Fibroblast of lung (primary cell): ENCODE results near the gene SFMBT2. TPM values are rescaled to one million over a fixed set of nuclear protein-coding genes. Genes with fewer than 3 reads are reported as not detected.
A peak's percentile ranks its signal among the peaks of the same experiment; 100 is the strongest.

ENCODE experiments used
- DNase-seq, 2 donors: peaks; one replicate each; pipeline versions ENCODE4 v3.0.0 to v3.0.0-alpha.2; 2010; ENCODE audit warnings: low read depth in 2 of 2
- H2AFZ ChIP-seq: 2 replicates; pipeline ENCODE4 v1.5.1; 2012; ENCODE audit warnings: low read length, control low read depth, inconsistent platforms
- H3K27ac ChIP-seq: 2 replicates; pipeline ENCODE4 v1.5.1; 2011; ENCODE audit warnings: low read length, control low read depth; ENCODE audit not compliant: insufficient read depth
- H3K27me3 ChIP-seq: 2 replicates; pipeline ENCODE4 v1.5.1; 2011; ENCODE audit warnings: mild to moderate bottlenecking, low read length; ENCODE audit not compliant: control insufficient read depth, insufficient read depth
- H3K36me3 ChIP-seq: 2 replicates; pipeline ENCODE4 v1.5.1; 2011; ENCODE audit warnings: low read length; ENCODE audit not compliant: control insufficient read depth, insufficient read depth
- H3K4me1 ChIP-seq: 2 replicates; pipeline ENCODE4 v1.5.1; 2011; ENCODE audit warnings: low read length; ENCODE audit not compliant: control insufficient read depth, insufficient read depth; ENCODE audit errors: extremely low read depth
- H3K4me2 ChIP-seq: 2 replicates; pipeline ENCODE4 v1.5.1; 2011; ENCODE audit warnings: low read length, control low read depth; ENCODE audit not compliant: insufficient read depth; ENCODE audit errors: extremely low read depth
- H3K4me3 ChIP-seq, 4 experiments: fragments of 200-600 bp in 1 of 4; sonication (generic) in 1 of 4; replicated peaks in 1 of 4; 2 replicates each; pipeline ENCODE4 v1.5.1; 2011 to 2016; ENCODE audit warnings: low read length in 4 of 4, low read depth in 3 of 4, mild to moderate bottlenecking in 3 of 4, control low read depth in 2 of 4, inconsistent platforms in 1 of 4, mixed read lengths in 1 of 4; ENCODE audit not compliant: insufficient read depth in 1 of 4; ENCODE audit errors: control extremely low read depth in 1 of 4
- H3K79me2 ChIP-seq: 2 replicates; pipeline ENCODE4 v1.5.1; 2012; ENCODE audit warnings: mild to moderate bottlenecking, low read length, inconsistent platforms; ENCODE audit not compliant: control insufficient read depth, insufficient read depth
- H3K9ac ChIP-seq: 2 replicates; pipeline ENCODE4 v1.5.1; 2011; ENCODE audit warnings: mild to moderate bottlenecking, low read length, control low read depth; ENCODE audit not compliant: insufficient read depth
- H3K9me3 ChIP-seq: 2 replicates; pipeline ENCODE4 v1.5.1; 2012; ENCODE audit warnings: low read depth, low read length; ENCODE audit not compliant: control insufficient read depth, insufficient read depth
- H4K20me1 ChIP-seq: 2 replicates; pipeline ENCODE4 v1.5.1; 2011; ENCODE audit warnings: low read length; ENCODE audit not compliant: control insufficient read depth, insufficient read depth; ENCODE audit errors: extremely low read depth
- EZH2 ChIP-seq: IDR thresholded peaks from 2 replicates; pipeline ENCODE4 v1.5.1; 2012; ENCODE audit warnings: low read length, control low read depth, mild to moderate bottlenecking; ENCODE audit errors: missing control alignments
- polyA plus RNA-seq, 2 donors: library from polyadenylated mRNA; depleted of rRNA in 1 of 2; stranded (reverse) in 1 of 2; unstranded in 1 of 2; fragments of >200 nt; gene quantifications; 2 replicates each; pipeline ENCODE4 v1.2.1, GENCODE V29; 2011 to 2012; ENCODE audit warnings: missing spikeins in 1 of 2
- total RNA-seq: library from RNA; depleted of rRNA; stranded (reverse); fragments of >200 nt; gene quantifications from 2 replicates; pipeline ENCODE4 v1.2.1, GENCODE V29; 2014
- TF ChIP-seq, protein P1 (sequence below), 2 donors: IDR thresholded peaks in 1 of 2; conservative IDR thresholded peaks in 1 of 2; 1 replicate in 1 of 2; 2 replicates in 1 of 2; pipeline ENCODE4 v1.5.1; 2011 to 2012; ENCODE audit warnings: low read length in 2 of 2, control low read depth in 1 of 2, inconsistent platforms in 1 of 2, low read depth in 1 of 2, mild to moderate bottlenecking in 1 of 2

Gene SFMBT2
- total and polyA plus RNA-seq, 2 donors (not counting 1 experiment from before 2014, with no cell fraction given): 0.52 to 2.5 TPM

DNA sequence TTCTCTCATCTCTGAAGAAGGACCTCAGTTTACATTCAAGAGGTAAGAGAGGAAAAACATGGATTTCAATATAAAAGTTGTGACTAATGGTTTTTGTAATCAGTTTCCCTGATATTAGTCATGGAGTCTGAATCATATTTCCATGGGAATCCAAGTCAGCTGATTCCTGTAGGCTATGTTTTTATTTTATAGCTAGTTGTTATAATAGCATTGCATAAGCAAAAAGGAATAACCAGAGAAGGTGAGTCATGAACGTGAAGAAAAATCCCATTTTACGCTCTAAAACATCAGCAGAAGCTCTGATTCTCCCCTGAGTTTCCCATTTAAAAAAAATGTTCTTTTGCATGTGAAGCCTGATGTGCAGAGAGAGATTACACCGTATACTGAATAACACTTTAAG, 299.3 kb downstream of the SFMBT2 start:
- peak; percentile 76 to 90 for DNase-seq
- Histone ChIP-seq H3K36me3 (no peaks in the 10 kb centered on the region), H3K79me2 (no peaks in the 10 kb centered on the region), H3K9me3 (no peaks in the 10 kb centered on the region), H3K27ac (no peak overlapping the region), H3K27me3 (no peaks in the 10 kb centered on the region), H3K9ac (no peak overlapping the region), H3K4me2 (no peak overlapping the region), H3K4me3 (no peak overlapping the region), H3K4me1 (no peaks in the 10 kb centered on the region), H4K20me1 (no peaks in the 10 kb centered on the region), H2AFZ (no peak overlapping the region)
- no peak for TF ChIP-seq EZH2
- TF ChIP-seq, protein P1, sequence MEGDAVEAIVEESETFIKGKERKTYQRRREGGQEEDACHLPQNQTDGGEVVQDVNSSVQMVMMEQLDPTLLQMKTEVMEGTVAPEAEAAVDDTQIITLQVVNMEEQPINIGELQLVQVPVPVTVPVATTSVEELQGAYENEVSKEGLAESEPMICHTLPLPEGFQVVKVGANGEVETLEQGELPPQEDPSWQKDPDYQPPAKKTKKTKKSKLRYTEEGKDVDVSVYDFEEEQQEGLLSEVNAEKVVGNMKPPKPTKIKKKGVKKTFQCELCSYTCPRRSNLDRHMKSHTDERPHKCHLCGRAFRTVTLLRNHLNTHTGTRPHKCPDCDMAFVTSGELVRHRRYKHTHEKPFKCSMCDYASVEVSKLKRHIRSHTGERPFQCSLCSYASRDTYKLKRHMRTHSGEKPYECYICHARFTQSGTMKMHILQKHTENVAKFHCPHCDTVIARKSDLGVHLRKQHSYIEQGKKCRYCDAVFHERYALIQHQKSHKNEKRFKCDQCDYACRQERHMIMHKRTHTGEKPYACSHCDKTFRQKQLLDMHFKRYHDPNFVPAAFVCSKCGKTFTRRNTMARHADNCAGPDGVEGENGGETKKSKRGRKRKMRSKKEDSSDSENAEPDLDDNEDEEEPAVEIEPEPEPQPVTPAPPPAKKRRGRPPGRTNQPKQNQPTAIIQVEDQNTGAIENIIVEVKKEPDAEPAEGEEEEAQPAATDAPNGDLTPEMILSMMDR (conservative IDR thresholded peaks at IDR 0.05 in 1 of 2, IDR thresholded peaks at IDR 0.05 in 1 of 2; ENCODE audit: low read depth in 1 of 2, low read length in 2 of 2): no peak

DNA sequence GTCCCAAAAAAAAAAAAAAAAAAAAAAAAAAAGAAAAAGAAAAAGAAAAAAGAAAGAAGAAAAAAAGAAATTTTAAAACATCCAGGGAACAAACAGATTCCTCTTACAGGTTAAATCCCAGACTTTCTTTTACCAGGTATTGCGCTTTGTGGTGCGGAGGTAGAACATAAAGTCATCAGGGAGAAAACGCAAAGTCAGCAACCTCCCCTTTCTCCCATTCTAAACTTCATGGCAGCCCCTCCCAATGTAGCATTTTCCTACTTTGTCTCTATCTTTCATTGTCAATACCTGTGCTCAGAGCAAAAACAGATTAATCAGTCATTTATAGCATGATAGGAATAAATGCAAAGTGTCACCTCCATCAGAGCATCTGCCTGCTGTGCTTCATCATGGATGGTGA, 299.7 kb downstream of the SFMBT2 start:
- H3K27ac ChIP-seq: no peak overlapping the region
- H3K4me2 ChIP-seq: no peak overlapping the region
- TF ChIP-seq EZH2: no peak
- TF ChIP-seq, protein P1 (conservative IDR thresholded peaks at IDR 0.05 in 1 of 2, IDR thresholded peaks at IDR 0.05 in 1 of 2; ENCODE audit: low read depth in 1 of 2, low read length in 2 of 2): no peak

More for the DNA sequence above, 299.7 kb downstream of the SFMBT2 start:
- Histone ChIP-seq H2AFZ (no peak overlapping the region), H3K4me1 (no peaks in the 10 kb centered on the region), H3K79me2 (no peaks in the 10 kb centered on the region), H3K9ac (no peak overlapping the region), H4K20me1 (no peaks in the 10 kb centered on the region), H3K9me3 (no peaks in the 10 kb centered on the region), H3K27me3 (no peaks in the 10 kb centered on the region), H3K36me3 (no peaks in the 10 kb centered on the region), H3K4me3 (no peak overlapping the region)
- DNase-seq: no peak
